Activated T-helper 17 cell treated with anti-CD3 and anti-CD28 coated beads, Interleukin-2, amount 50 U/mL, for 72 hours (primary cell): ENCODE measurements around the gene WWC1. TPM values are rescaled to one million over a fixed set of nuclear protein-coding genes. Genes with fewer than 3 reads are reported as not detected.

Experiments used
- ATAC-seq: fragments of 150-1000 bp; cut with Tn5 transposase; replicated peaks from 2 replicates; pipeline ENCODE4 v1.10.0; 2021; ENCODE audit warnings: mild to moderate bottlenecking, moderate library complexity
- H3K27ac Mint-ChIP-seq: one replicate; pipeline ENCODE4 v1.8.0; 2022; ENCODE audit warnings: mixed read lengths
- H3K27me3 Mint-ChIP-seq: one replicate; pipeline ENCODE4 v1.8.0; 2022; ENCODE audit warnings: mixed read lengths
- H3K36me3 Mint-ChIP-seq: one replicate; pipeline ENCODE4 v1.8.0; 2022; ENCODE audit warnings: low read depth, mild to moderate bottlenecking, mixed read lengths
- H3K4me1 Mint-ChIP-seq: one replicate; pipeline ENCODE4 v1.8.0; 2022; ENCODE audit warnings: mixed read lengths
- H3K4me3 Mint-ChIP-seq: one replicate; pipeline ENCODE4 v1.8.0; 2022; ENCODE audit warnings: mild to moderate bottlenecking, mixed read lengths
- H3K9me3 Mint-ChIP-seq: one replicate; pipeline ENCODE4 v1.8.0; 2022; ENCODE audit warnings: mixed read lengths
- total RNA-seq, 2 donors: library from RNA; stranded (reverse); gene quantifications; one replicate each; pipeline ENCODE4 v1.2.3, GENCODE V29; 2022

Gene WWC1
- total RNA-seq = 1 to 10 TPM; 1.3 to 1.9 TPM

DNA sequence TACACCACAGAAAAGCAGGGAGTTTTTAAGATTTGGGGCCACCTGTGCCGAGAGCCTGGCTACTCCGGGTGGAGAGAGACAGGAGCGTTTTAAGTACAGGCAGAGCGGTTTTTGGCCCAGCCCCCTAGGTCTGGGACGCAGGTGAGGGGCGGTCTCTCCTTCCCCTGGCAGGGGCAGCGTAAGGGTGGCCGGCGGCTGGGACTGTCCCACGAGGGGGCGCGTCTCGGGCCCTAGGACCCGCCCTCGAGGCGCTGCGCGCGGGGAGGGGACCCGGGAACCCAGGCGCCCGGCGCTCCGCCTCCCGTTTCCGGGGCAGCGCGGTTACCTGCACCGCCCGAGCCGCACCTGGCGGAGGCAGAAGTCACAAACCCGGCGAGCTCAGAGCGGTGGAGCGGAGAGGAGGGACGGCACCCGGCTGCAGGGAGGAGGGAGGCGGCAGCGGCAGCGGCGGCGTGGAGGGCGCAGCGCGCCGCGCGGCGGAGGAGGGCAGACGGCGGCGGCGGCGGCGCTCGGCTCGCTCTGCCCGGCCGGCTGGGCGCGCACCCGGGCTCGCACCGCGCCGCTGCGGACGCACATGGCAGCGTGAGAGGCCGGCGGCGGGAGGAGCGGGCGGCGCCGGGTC is at the start of gene WWC1:
TSS of gene WWC1 (plus strand) at position 304 of the 622 bp plus-strand sequence. CDS start 508 bp downstream, outside the sequence.
- Mint-ChIP-seq H3K4me3 (peak within 1 kb of the TSS; percentile 65), H3K27me3 (peaks cover 6% of the 10 kb centered on the region), H3K4me1 (peaks cover 19% of the 10 kb centered on the region), H3K27ac (no peak within 1 kb of the TSS), H3K36me3 (no peaks in the 10 kb centered on the region), H3K9me3 (no peaks in the 10 kb centered on the region)
- ATAC-seq = peak; percentile 67

- H3K4me1 Mint-ChIP-seq = peaks cover 11% of the 10 kb centered on the region
- no peaks in the 10 kb centered on the region for H3K36me3 Mint-ChIP-seq
- H3K9me3 Mint-ChIP-seq = peaks cover 7% of the 10 kb centered on the region
- H3K4me3 Mint-ChIP-seq = no peak overlapping the region
- no peak for ATAC-seq
- peaks cover 14% of the 10 kb centered on the region for H3K27me3 Mint-ChIP-seq
- H3K27ac Mint-ChIP-seq = no peak overlapping the region
These were observed 46.4 kb upstream of the WWC1 start for GRCh38 chr5:168244838-168245559.

GRCh38 chr5:168249923-168250322 is 41.5 kb upstream of the WWC1 start:
- peaks cover 16% of the 10 kb centered on the region for H3K27me3 Mint-ChIP-seq
- H3K9me3 Mint-ChIP-seq = peaks cover 7% of the 10 kb centered on the region
- peak overlapping the region; percentile 53 for H3K27ac Mint-ChIP-seq

GRCh38 chr5:168251259-168251658 is 40.2 kb upstream of the WWC1 start:
- H3K4me3 Mint-ChIP-seq = no peak overlapping the region
- peaks cover 12% of the 10 kb centered on the region for H3K4me1 Mint-ChIP-seq
- peaks cover 16% of the 10 kb centered on the region for H3K27me3 Mint-ChIP-seq
- peaks cover 7% of the 10 kb centered on the region for H3K9me3 Mint-ChIP-seq
- no peak for ATAC-seq
- no peak overlapping the region for H3K27ac Mint-ChIP-seq
- H3K36me3 Mint-ChIP-seq = no peaks in the 10 kb centered on the region

More at GRCh38 chr5:168249923-168250322, 41.5 kb upstream of the WWC1 start:
- peaks cover 12% of the 10 kb centered on the region for H3K4me1 Mint-ChIP-seq
- H3K36me3 Mint-ChIP-seq = no peaks in the 10 kb centered on the region
- H3K4me3 Mint-ChIP-seq = no peak overlapping the region
- no peak for ATAC-seq

- Mint-ChIP-seq H3K9me3 (peaks cover 5% of the 10 kb centered on the region), H3K4me1 (peaks cover 10% of the 10 kb centered on the region), H3K27me3 (peaks cover 10% of the 10 kb centered on the region), H3K4me3 (no peak overlapping the region), H3K27ac (no peak overlapping the region), H3K36me3 (no peaks in the 10 kb centered on the region)
- ATAC-seq = no peak
These were observed 37.3 kb upstream of the WWC1 start for GRCh38 chr5:168254013-168254693.

DNA sequence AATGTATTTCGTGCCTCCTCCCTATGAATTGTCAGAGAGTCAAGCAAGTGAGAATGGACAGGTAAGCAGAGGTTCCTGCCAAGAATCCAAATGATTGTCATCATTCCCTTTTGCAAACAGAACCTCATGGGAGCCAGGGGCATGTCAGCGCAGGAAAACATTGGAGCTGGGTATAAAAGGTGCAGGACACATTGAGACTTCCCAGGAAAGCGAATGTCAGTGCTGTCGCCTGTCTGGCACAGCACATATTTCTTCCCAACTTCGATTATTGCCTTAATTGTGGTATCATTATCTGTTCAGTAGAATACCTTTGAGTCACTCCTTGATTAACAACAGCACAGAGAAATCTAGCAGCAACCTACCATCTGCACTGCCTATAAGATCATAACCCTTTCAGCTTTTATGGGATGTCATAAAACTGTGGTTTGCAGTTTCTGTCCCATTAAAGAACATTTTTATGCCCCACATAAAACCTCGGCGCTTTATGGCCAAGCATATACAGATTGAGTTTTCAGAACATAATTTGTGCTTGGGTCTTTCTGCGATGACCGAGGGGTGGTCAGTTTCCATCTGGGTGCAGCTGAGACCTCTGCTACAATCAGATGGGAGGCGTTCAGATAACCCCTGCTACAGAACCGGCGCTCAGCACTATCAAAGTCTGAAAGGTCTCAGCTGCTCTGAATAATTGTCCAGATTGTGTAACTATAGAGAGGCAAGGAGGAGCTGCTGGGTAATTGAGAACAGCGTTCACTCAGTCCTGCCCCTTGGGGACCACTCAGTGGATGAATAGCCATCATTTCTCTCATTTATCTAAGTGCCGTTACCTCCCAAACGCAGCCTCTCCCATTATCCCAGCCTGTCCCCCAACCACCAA is 30.9 kb upstream of the WWC1 start:
- no peak for ATAC-seq
- Mint-ChIP-seq H3K27ac (no peak overlapping the region), H3K36me3 (no peaks in the 10 kb centered on the region), H3K4me3 (no peak overlapping the region), H3K9me3 (no peaks in the 10 kb centered on the region), H3K27me3 (peaks cover 4% of the 10 kb centered on the region), H3K4me1 (no peaks in the 10 kb centered on the region)

DNA sequence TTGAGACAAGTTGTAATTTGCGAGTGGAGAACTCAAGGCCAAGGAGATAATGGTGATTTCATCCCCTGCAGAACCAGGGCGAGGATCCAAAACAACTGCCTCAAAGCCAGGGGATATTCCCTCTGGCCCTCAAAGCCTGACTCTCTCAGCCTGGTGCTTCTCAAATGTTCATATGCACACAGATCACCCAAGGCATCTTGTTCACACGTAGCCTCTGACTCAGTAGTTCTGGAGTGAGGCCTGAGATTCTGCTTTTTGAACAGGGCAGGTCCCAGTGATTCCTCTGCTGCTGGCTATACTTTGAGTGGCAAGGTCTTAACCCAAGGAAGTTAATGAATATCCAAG is 30.2 kb upstream of the WWC1 start:
- H3K27me3 Mint-ChIP-seq = peaks cover 4% of the 10 kb centered on the region
- no peaks in the 10 kb centered on the region for H3K9me3 Mint-ChIP-seq
- no peaks in the 10 kb centered on the region for H3K4me1 Mint-ChIP-seq
- no peaks in the 10 kb centered on the region for H3K36me3 Mint-ChIP-seq
- no peak overlapping the region for H3K27ac Mint-ChIP-seq
- no peak overlapping the region for H3K4me3 Mint-ChIP-seq
- no peak for ATAC-seq

- Mint-ChIP-seq H3K27me3 (peaks cover 4% of the 10 kb centered on the region), H3K27ac (no peak overlapping the region), H3K36me3 (no peaks in the 10 kb centered on the region), H3K9me3 (no peaks in the 10 kb centered on the region), H3K4me3 (no peak overlapping the region), H3K4me1 (no peaks in the 10 kb centered on the region)
- no peak for ATAC-seq
These were observed 29.3 kb upstream of the WWC1 start for GRCh38 chr5:168262042-168262743.

- ATAC-seq = no peak
- Mint-ChIP-seq H3K9me3 (no peaks in the 10 kb centered on the region), H3K27ac (no peak overlapping the region), H3K27me3 (peaks cover 4% of the 10 kb centered on the region), H3K4me1 (no peaks in the 10 kb centered on the region), H3K4me3 (no peak overlapping the region), H3K36me3 (no peaks in the 10 kb centered on the region)
These were observed 28.3 kb upstream of the WWC1 start for GRCh38 chr5:168263121-168263520.

- no peak overlapping the region for H3K4me3 Mint-ChIP-seq
- no peak overlapping the region for H3K27ac Mint-ChIP-seq
- peaks cover 10% of the 10 kb centered on the region for H3K27me3 Mint-ChIP-seq
- no peaks in the 10 kb centered on the region for H3K4me1 Mint-ChIP-seq
- no peaks in the 10 kb centered on the region for H3K9me3 Mint-ChIP-seq
- ATAC-seq = no peak
- H3K36me3 Mint-ChIP-seq = no peaks in the 10 kb centered on the region
These were observed 25.4 kb upstream of the WWC1 start for GRCh38 chr5:168266016-168266415.

- Mint-ChIP-seq H3K27ac (no peak overlapping the region), H3K36me3 (no peaks in the 10 kb centered on the region)
These were observed 22.2 kb upstream of the WWC1 start for GRCh38 chr5:168268949-168269936.

DNA sequence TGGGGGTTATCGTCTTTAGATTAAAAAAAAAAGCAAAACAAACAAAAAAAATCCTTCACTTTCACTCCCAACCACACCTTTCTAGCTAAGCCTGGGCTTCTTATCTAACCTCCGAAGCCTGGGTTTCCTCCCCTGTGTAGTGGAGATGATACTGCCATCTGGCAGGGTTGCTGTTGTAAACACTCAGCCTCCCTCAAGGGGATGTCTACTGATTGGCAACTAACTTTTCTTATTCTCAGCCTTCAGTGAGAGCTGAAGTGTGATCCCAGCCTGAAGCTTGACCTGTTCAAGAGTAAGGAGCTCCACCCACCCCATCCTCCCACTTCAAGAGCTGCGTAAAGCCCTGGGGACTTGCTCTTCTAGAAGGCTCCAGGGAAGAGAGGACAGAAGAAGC is 21.5 kb upstream of the WWC1 start:
- H3K9me3 Mint-ChIP-seq = no peaks in the 10 kb centered on the region
- H3K27me3 Mint-ChIP-seq = peaks cover 11% of the 10 kb centered on the region
- ATAC-seq = no peak
- H3K4me3 Mint-ChIP-seq = peak overlapping the region; percentile 43
- no peaks in the 10 kb centered on the region for H3K4me1 Mint-ChIP-seq
- H3K27ac Mint-ChIP-seq = no peak overlapping the region
- H3K36me3 Mint-ChIP-seq = no peaks in the 10 kb centered on the region

More at GRCh38 chr5:168268949-168269936, 22.2 kb upstream of the WWC1 start:
- ATAC-seq = peak; percentile 79
- H3K27me3 Mint-ChIP-seq = peaks cover 11% of the 10 kb centered on the region
- H3K4me3 Mint-ChIP-seq = peak overlapping the region; percentile 43
- no peaks in the 10 kb centered on the region for H3K9me3 Mint-ChIP-seq
- no peaks in the 10 kb centered on the region for H3K4me1 Mint-ChIP-seq

- Mint-ChIP-seq H3K9me3 (no peaks in the 10 kb centered on the region), H3K27me3 (peaks cover 11% of the 10 kb centered on the region), H3K4me1 (no peaks in the 10 kb centered on the region), H3K4me3 (no peak overlapping the region), H3K27ac (no peak overlapping the region), H3K36me3 (no peaks in the 10 kb centered on the region)
- no peak for ATAC-seq
These were observed 21.0 kb upstream of the WWC1 start for GRCh38 chr5:168270476-168270875.
